Activated CD4-positive, alpha-beta T cell treated with anti-CD3 and anti-CD28 coated beads, Interleukin-2, amount 50 U/mL, for 48 hours (primary cell): ENCODE data around the gene ZG16B.
A peak's percentile ranks its signal among the peaks of the same experiment; 100 is the strongest.

Experiments
- DNase-seq, 2 experiments: peaks; one replicate each; pipeline ENCODE4 v3.0.0-alpha.2; 2020

The ZG16B gene

GRCh38 chr16:2846511-2847310, 16.6 kb downstream of the ZG16B start:
- DNase-seq, result no peak

GRCh38 chr16:2848933-2849725, 19.0 kb downstream of the ZG16B start:
- DNase-seq, result no peak

GRCh38 chr16:2852003-2852730, 22.1 kb downstream of the ZG16B start:
- no peak for DNase-seq

- no peak for DNase-seq
Observed at GRCh38 chr16:2852731-2853507, 22.8 kb downstream of the ZG16B start.

- no peak for DNase-seq
Observed at GRCh38 chr16:2853531-2854073, 23.5 kb downstream of the ZG16B start.

GRCh38 chr16:2854700-2855309, 24.7 kb downstream of the ZG16B start:
- DNase-seq, result peak; percentile 39 to 55

- no peak for DNase-seq
Observed at GRCh38 chr16:2855536-2855935, 25.4 kb downstream of the ZG16B start.

- DNase-seq, result peak; percentile 40 to 47
Observed at GRCh38 chr16:2856061-2856670, 26.1 kb downstream of the ZG16B start.

- no peak for DNase-seq
Observed at GRCh38 chr16:2856686-2857450, 26.8 kb downstream of the ZG16B start.

- peak in 1 of 2 experiments; percentile 33 for DNase-seq
Observed at GRCh38 chr16:2857451-2858244, 27.5 kb downstream of the ZG16B start, which contains the start of gene PRSS22. Gene PRSS22 (minus strand): TSS chr16:2858170. CDS start chr16:2858104, 66 bp downstream.

GRCh38 chr16:2858245-2859025, 28.3 kb downstream of the ZG16B start:
- DNase-seq, result peak in 1 of 2 experiments; percentile 20

GRCh38 chr16:2859686-2860265, 29.7 kb downstream of the ZG16B start:
- DNase-seq, result no peak

GRCh38 chr16:2860826-2861567, 30.9 kb downstream of the ZG16B start:
- DNase-seq, result no peak

- DNase-seq, result no peak
Observed at GRCh38 chr16:2865651-2866050, 35.5 kb downstream of the ZG16B start.

- no peak for DNase-seq
Observed at GRCh38 chr16:2866431-2866830, 36.3 kb downstream of the ZG16B start.

- DNase-seq, result no peak
Observed at GRCh38 chr16:2867661-2867986, 37.5 kb downstream of the ZG16B start.

GRCh38 chr16:2867987-2868789, 38.1 kb downstream of the ZG16B start:
- peak; percentile 99 for DNase-seq
